ENCODE measurements around the gene ANG.

Gene ANG

GRCh38 chr14:20683891-20684661, 4.5 kb upstream of the ANG start, which contains the start of gene RNASE4:
TSS of gene RNASE4 (plus strand) at chr14:20684560. CDS start at chr14:20699372, 14,812 bp downstream.
- DNase-seq (ENCODE audit: low read depth in 1 of 2, low spot score in 1 of 2): peak; percentile 75 to 85
- Histone ChIP-seq H3K4me3 (replicated peaks; ENCODE audit: insufficient read depth, low read length) (peak within 1 kb of the TSS; percentile 93), H3K27ac (replicated peaks) (peak within 1 kb of the TSS; percentile 55), H3K27me3 (ENCODE audit: insufficient read depth, poor library complexity, severe bottlenecking) (no peaks in the 10 kb centered on the region)
- TF ChIP-seq POLR2AphosphoS5 (IDR thresholded peaks at IDR 0.05; ENCODE audit: low read depth): no peak
- TF ChIP-seq REST (IDR thresholded peaks at IDR 0.05; ENCODE audit: insufficient replicate concordance, low read depth): no peak
- TF ChIP-seq GABPA (IDR thresholded peaks at IDR 0.05; ENCODE audit: low read depth): peak; percentile 23; the same call in 1 of the 2 replicates
- TF ChIP-seq SPI1 (IDR thresholded peaks at IDR 0.05; ENCODE audit: borderline replicate concordance, low read depth): no peak
- no peak for TF ChIP-seq CTCF (IDR thresholded peaks at IDR 0.05; ENCODE audit: insufficient read depth, low read length)

DNA sequence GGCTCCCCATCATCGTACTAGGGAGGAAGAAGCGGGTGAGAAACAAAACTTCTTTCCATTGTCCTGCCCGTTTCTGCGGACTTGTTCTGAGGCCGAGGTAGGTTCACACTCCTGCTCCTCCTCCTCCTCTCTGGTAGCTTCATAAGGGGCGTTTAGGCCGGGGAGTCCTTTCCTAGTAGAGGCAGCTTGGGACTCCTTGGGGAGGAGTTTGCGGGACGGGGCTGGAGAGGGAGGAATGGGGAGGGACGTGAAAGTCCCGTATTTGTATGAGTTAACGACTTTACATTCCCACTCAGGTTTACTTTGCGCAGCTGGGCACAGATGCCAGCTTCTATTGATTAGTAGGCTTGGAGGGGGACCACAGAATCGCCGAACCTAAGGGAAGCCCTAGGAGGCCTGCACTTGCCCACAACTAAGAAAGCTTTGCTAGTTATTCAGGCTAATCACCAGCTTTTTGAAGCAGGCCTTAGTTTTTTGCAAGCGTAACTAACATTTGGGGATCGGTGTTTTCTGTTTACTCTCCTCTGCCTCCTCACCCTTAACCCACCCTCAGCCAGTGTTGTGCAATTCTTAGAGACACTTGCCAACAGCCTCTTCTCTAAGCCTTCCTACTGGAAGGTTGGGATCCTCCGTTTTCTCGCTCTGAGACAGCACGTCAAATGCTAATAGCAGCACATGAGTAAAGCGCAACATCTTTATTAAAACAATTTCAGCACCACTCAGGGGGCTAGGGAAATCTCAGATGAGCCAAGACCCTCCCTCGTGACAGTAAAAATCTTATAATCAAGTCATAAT, 3.7 kb upstream of the ANG start:
- H3K4me3 ChIP-seq (replicated peaks; ENCODE audit: insufficient read depth, low read length): peak overlapping the region; percentile 93
- DNase-seq (ENCODE audit: low read depth in 1 of 2, low spot score in 1 of 2): peak in 1 of 2 experiments; percentile 10
- no peak overlapping the region for H3K27ac ChIP-seq (replicated peaks)
- H3K27me3 ChIP-seq (ENCODE audit: insufficient read depth, poor library complexity, severe bottlenecking): no peaks in the 10 kb centered on the region
- no peak for TF ChIP-seq SPI1 (IDR thresholded peaks at IDR 0.05; ENCODE audit: borderline replicate concordance, low read depth)
- TF ChIP-seq GABPA (IDR thresholded peaks at IDR 0.05; ENCODE audit: low read depth): no peak
- no peak for TF ChIP-seq CTCF (IDR thresholded peaks at IDR 0.05; ENCODE audit: insufficient read depth, low read length)
- TF ChIP-seq POLR2AphosphoS5 (IDR thresholded peaks at IDR 0.05; ENCODE audit: low read depth): no peak
- TF ChIP-seq REST (IDR thresholded peaks at IDR 0.05; ENCODE audit: insufficient replicate concordance, low read depth): no peak

- Histone ChIP-seq H3K27ac (replicated peaks) (no peak overlapping the region), H3K27me3 (ENCODE audit: insufficient read depth, poor library complexity, severe bottlenecking) (no peaks in the 10 kb centered on the region), H3K4me3 (replicated peaks; ENCODE audit: insufficient read depth, low read length) (no peak overlapping the region)
- DNase-seq (ENCODE audit: low read depth in 1 of 2, low spot score in 1 of 2): no peak
- TF ChIP-seq GABPA (IDR thresholded peaks at IDR 0.05; ENCODE audit: low read depth) (no peak), POLR2AphosphoS5 (IDR thresholded peaks at IDR 0.05; ENCODE audit: low read depth) (no peak), SPI1 (IDR thresholded peaks at IDR 0.05; ENCODE audit: borderline replicate concordance, low read depth) (no peak)
Measured at GRCh38 chr14:20686386-20687143, 2.0 kb upstream of the ANG start.
